HG02678 (cell line): Measurements from ENCODE around the gene ST8SIA4.
"Not testable (repeated sequence)": the region's sequence is repeated elsewhere in the genome, so short reads cannot be mapped to it uniquely, and the experiment has no call there.

Experiments used
- ATAC-seq: cut with Tn5 transposase; IDR thresholded peaks from one replicate; pipeline ENCODE4 v1.9.1; 2021; ENCODE audit warnings: mild to moderate bottlenecking, moderate library complexity; ENCODE audit not compliant: unreplicated experiment

The ST8SIA4 gene

DNA sequence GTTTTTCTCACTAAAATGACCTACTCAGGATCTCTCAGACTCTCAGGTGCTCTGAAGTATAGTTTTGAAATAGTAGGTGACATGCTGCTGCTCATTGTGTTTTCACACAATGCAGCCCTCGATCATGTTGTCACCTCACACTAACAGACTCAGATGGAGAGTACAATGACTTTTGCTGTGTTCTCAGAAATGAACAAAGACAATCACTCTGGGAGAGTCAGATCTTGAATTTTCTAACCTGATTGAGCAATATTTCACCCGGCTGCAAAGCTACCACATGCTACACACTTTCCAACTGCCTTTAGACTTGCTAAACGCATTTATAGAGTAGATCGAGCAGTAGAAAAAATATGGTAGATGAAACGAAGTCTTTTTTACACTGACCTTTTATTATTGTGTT lies 113.4 kb downstream of the ST8SIA4 start:
- ATAC-seq: no peak

DNA sequence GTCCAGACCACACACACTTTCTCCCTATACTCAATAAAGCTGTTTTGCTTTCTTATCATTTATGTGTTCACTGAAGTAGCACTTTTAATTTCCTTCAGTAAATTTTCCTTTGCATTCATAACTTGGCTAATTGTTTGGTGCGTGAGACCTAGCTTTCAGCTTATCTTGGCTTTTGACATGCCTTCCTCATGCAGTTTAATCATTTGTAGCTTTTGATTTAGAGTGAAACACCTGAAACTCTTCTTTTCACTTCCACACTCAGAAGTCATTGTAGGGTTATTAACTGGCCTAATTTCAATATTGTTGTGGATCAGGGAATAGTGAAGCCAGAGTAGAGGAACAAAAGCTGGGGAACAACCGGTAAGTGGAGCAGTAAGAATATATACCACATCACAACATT lies 114.7 kb downstream of the ST8SIA4 start:
- ATAC-seq: no peak

- ATAC-seq: peak; percentile 64
Measured at GRCh38 chr5:100787648-100788047, 115.4 kb downstream of the ST8SIA4 start.

DNA sequence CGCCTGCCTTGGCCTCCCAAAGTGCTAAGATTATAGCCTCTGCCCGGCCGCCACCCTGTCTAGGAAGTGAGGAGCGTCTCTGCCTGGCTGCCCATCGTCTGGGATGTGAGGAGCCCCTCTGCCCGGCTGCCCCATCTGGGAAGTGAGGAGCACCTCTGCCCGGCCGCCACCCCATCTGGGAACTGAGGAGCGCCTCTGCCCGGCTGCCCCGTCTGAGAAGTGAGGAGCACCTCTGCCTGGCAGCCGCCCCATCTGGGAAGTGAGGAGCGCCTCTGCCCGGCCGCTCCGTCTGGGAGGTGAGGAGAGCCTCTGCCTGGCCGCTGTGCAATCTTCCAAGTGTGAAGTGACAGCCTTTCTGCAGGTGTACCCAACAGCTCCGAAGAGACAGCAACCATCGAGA lies 117.5 kb downstream of the ST8SIA4 start:
- ATAC-seq: not testable (repeated sequence)

DNA sequence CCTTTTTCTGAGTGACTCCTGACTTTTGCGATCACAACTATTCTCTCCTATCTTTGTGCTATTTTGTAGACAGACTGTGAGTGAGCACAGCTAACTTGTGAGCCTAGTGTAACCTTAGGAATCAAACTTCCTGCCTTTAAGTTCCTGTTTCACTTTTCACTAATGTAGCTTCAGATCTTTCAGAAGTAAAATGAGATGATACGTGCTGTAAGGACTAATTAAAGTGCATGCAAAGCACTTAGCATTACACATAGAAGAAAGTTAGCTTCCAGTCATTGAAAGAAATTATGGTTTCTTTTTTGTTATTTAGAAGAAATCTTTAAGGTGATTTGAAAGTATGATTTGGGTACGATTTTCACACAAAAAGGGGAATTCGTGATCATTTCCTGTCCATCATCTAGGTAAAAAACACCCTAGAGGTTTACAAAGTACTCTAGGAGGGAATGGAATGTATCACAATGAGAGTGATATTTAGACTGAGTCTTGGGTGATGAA lies 122.7 kb downstream of the ST8SIA4 start:
- peak; percentile 78 for ATAC-seq

DNA sequence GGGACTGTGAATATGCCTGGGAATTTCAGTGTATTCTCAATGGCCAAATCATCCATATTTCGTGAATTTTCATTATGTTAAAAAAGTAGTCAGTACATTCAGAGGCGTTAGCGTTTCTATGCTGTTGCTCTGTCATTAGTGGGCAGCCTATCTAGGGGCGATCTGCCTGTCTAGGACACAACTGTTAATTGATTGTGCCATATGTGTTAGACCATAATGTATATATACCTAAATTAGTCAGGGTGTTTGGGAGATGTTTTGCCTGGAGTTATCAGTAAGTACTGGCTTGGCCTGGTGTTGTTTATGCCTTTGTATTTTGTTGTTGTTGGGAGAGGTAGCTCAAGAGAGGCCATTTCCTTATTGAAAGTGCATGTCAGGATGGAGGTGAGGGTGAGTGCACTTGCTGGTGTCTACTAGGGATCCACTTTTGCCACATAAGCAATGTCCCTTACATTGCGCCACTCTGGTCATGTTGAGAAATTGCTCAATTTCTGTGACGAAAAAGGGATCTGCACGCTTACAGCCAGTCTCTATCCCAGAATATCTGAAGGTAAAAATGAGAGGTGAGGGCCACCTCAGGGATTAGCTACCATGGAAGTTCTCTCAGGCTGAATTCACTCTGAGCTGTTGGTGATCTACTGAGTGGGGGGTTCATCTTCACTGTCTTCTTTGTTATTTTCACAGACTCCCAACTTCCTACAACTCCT lies 123.3 kb downstream of the ST8SIA4 start:
- ATAC-seq: peak; percentile 20

DNA sequence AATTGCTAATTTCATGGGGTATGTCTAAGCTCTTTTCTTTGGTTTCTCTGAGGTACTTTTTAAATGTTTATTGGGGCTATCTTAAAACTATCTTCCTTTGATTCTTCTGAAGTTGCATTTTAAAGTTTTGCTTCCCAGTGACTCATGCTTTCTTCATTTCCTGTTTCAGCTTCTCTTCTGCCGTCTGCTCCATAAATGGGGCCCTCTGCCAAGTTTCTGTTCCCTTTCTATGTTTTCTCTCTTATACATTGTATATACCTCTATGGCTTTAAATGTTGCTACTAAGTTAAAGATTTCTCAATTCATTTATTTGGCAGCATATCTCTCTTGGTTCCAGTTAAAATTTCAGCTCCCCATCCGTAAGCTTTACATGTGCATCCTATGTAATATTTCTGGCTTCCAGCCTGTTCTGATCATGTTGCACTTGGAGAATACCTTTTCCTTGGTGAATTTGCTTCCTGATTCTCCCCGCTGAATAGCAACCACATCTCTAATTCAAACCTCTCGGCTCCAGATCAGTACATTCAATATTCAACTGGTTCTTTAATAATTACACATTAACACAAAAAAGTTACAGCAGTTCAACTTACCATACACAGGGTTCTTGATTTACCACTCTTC lies 125.3 kb downstream of the ST8SIA4 start:
- peak; percentile 78 for ATAC-seq

- no peak for ATAC-seq
Measured at GRCh38 chr5:100775533-100775855, 127.6 kb downstream of the ST8SIA4 start.

DNA sequence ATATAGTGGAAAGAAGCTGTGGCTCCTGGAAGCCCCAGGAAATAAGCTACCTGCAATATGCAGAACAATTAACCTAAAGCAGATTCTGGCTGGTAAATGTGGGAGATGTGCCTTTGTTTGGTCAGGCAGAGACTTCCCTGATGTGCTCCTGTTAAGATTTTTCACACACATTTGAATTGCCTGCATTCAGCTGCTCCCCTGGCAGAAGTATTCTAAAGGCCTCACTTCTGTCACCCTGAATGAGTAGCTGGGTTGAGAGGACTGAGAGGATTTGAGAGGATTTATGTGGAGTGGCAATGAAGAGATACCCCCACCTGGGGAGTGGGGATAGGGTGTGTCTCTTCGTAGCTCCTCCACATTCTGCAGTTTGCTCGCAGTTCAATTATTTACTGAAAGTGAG lies 130.5 kb downstream of the ST8SIA4 start:
- no peak for ATAC-seq

DNA sequence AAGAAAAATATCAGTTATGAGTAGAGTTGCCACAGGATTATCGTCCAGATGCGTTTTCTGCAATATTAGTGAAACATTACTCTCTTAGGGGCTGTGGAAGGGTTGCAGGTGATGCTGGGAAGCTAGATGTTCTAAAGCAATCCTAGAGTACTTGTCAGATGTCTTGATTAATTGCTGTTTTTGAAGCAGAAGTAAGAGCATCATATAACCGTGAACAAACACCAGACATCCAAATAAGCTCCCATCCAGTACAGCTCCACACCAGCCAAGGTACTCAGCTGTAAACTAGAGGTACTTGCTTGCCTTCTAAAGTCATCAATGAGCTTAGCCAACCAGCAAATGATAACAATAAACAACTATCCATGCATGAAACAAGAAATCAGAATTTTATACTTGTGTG lies 131.1 kb downstream of the ST8SIA4 start:
- ATAC-seq: no peak

DNA sequence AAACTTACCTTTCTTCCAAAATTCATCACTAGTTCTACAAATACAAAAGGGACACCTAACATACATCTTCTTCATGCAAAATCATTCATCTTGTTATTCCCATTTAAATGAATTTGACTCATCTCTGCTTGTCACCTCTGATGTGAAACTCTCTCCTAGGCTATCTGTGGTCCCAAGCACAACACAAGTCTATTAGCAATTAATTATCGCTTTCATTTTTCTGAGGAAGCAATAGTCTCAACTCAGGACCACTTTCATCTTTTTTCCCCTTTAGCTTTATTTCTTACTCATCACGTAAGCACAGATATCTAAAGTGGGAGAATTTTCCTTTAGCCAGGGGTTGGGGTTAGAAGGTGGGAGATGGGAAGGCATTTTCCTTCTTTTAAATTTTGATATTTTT lies 131.9 kb downstream of the ST8SIA4 start:
- ATAC-seq: no peak

GRCh38 chr5:100768221-100768620 lies 134.9 kb downstream of the ST8SIA4 start:
- ATAC-seq: no peak

DNA sequence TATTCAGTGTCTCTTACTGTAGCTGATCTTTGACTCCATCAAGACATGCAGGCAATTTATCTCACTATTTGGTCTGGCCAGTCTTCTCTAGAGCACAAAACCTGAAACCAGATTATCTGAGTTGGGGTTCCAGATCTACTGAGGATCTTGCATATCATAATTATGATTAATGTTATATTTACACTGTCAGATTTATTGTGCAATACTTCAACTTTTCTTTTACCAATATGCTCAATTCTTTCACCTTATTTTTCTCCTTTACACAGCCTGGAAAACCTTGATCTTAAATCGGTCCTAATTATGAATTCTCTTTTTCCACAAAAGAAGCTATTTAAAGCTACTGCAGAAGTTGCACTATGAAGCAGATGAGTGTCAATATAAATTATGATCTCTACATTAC lies 140.1 kb downstream of the ST8SIA4 start:
- no peak for ATAC-seq

GRCh38 chr5:100762108-100762507 lies 141.0 kb downstream of the ST8SIA4 start:
- no peak for ATAC-seq

DNA sequence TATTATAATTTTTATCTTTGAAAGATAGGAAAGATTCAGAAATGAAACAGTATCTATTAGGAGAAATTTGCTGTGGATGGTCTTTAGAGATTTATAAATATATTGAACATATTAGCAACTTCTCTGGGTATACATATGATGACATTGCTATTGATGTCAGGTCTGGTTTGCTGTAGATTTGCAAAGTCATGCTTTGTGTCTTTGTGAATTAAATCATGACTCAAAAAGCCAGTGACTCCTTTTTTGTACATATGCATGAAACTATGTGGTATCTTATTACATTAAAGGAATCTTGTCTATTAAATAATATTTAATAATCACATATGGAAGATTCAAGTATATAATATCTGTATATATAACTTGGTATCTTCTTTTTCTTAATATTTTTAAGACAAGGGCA lies 141.9 kb downstream of the ST8SIA4 start:
- no peak for ATAC-seq

- ATAC-seq: no peak
Measured at GRCh38 chr5:100760688-100761087, 142.4 kb downstream of the ST8SIA4 start.

GRCh38 chr5:100758780-100759179 lies 144.3 kb downstream of the ST8SIA4 start:
- ATAC-seq: no peak

GRCh38 chr5:100758306-100758705 lies 144.8 kb downstream of the ST8SIA4 start:
- no peak for ATAC-seq

- ATAC-seq: no peak
Measured at GRCh38 chr5:100757618-100758017, 145.5 kb downstream of the ST8SIA4 start.
